ENCODE results near the gene LRRC75B. TPM values are rescaled to one million over a fixed set of nuclear protein-coding genes. Genes with fewer than 3 reads are reported as not detected.
A peak's percentile ranks its signal among the peaks of the same experiment; 100 is the strongest.

LRRC75B gene
- total and polyA plus RNA-seq, 9 of the 15 experiments (the other 6 are each of a cell fraction or from before 2014, with no cell fraction given), result 0.10 to 2.8 (median 1.0) TPM; not detected in 1

DNA sequence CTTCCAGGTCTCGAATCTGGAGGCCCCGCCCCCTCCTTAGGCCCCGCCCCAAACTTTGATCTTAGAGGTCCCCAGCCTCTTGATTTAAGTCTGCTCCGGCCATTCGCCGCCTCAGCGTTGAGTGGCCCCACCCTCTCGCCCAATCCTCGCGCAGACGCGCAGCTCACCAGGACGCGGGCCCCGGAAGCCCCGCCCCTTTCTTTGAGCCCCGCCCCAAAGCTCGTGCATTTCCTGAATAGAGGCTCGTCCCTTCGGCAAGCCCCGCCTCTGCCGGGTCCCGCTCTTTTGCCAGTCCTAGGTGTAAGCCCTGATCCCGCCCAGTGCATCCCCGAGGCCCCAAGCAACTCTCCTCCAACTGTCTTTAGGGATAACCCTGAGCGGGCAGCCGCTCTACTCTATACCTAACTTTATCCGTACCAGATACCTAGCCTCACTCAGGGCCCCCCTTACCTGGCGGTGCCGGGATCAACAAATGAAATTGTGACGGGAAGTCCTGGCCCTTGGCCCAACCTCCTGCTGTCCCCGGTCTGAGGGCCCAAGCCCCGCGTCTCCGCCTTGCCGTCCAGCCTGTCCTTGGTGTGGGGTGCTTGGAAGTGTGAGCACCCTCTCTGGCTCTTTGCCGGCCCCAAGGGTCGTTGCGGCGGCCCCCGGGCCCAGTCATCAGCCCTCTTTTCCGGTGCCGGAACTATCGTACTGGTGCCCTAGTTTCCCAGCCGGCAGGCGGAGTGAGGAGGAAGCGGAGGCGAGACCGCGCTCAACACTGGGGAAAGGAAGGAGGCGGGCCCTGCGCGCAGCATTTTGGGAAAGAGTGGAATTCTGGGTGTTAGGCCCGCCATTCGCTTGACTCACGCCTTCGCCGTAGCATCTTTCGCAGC, 37.5 kb downstream of the LRRC75B start, which contains the start of gene SNRPD3 (continued):
- TF ChIP-seq AFF1 (IDR thresholded peaks at IDR 0.05; ENCODE audit: low read depth in 1 of 2, partially characterized antibody in 2 of 2), result peak; percentile 57 to 93
- no peak for TF ChIP-seq BCL6 (CRISPR knock-in tag; IDR thresholded peaks at IDR 0.05)
- 0 out of 2 replicates have a peak, but pooled peaks have one; percentile 41 for TF ChIP-seq ZBTB17 (CRISPR knock-in tag; IDR thresholded peaks at IDR 0.05)
- TF ChIP-seq ZNF282 (CRISPR knock-in tag; IDR thresholded peaks at IDR 0.05), result no peak
- TF ChIP-seq, protein P1, sequence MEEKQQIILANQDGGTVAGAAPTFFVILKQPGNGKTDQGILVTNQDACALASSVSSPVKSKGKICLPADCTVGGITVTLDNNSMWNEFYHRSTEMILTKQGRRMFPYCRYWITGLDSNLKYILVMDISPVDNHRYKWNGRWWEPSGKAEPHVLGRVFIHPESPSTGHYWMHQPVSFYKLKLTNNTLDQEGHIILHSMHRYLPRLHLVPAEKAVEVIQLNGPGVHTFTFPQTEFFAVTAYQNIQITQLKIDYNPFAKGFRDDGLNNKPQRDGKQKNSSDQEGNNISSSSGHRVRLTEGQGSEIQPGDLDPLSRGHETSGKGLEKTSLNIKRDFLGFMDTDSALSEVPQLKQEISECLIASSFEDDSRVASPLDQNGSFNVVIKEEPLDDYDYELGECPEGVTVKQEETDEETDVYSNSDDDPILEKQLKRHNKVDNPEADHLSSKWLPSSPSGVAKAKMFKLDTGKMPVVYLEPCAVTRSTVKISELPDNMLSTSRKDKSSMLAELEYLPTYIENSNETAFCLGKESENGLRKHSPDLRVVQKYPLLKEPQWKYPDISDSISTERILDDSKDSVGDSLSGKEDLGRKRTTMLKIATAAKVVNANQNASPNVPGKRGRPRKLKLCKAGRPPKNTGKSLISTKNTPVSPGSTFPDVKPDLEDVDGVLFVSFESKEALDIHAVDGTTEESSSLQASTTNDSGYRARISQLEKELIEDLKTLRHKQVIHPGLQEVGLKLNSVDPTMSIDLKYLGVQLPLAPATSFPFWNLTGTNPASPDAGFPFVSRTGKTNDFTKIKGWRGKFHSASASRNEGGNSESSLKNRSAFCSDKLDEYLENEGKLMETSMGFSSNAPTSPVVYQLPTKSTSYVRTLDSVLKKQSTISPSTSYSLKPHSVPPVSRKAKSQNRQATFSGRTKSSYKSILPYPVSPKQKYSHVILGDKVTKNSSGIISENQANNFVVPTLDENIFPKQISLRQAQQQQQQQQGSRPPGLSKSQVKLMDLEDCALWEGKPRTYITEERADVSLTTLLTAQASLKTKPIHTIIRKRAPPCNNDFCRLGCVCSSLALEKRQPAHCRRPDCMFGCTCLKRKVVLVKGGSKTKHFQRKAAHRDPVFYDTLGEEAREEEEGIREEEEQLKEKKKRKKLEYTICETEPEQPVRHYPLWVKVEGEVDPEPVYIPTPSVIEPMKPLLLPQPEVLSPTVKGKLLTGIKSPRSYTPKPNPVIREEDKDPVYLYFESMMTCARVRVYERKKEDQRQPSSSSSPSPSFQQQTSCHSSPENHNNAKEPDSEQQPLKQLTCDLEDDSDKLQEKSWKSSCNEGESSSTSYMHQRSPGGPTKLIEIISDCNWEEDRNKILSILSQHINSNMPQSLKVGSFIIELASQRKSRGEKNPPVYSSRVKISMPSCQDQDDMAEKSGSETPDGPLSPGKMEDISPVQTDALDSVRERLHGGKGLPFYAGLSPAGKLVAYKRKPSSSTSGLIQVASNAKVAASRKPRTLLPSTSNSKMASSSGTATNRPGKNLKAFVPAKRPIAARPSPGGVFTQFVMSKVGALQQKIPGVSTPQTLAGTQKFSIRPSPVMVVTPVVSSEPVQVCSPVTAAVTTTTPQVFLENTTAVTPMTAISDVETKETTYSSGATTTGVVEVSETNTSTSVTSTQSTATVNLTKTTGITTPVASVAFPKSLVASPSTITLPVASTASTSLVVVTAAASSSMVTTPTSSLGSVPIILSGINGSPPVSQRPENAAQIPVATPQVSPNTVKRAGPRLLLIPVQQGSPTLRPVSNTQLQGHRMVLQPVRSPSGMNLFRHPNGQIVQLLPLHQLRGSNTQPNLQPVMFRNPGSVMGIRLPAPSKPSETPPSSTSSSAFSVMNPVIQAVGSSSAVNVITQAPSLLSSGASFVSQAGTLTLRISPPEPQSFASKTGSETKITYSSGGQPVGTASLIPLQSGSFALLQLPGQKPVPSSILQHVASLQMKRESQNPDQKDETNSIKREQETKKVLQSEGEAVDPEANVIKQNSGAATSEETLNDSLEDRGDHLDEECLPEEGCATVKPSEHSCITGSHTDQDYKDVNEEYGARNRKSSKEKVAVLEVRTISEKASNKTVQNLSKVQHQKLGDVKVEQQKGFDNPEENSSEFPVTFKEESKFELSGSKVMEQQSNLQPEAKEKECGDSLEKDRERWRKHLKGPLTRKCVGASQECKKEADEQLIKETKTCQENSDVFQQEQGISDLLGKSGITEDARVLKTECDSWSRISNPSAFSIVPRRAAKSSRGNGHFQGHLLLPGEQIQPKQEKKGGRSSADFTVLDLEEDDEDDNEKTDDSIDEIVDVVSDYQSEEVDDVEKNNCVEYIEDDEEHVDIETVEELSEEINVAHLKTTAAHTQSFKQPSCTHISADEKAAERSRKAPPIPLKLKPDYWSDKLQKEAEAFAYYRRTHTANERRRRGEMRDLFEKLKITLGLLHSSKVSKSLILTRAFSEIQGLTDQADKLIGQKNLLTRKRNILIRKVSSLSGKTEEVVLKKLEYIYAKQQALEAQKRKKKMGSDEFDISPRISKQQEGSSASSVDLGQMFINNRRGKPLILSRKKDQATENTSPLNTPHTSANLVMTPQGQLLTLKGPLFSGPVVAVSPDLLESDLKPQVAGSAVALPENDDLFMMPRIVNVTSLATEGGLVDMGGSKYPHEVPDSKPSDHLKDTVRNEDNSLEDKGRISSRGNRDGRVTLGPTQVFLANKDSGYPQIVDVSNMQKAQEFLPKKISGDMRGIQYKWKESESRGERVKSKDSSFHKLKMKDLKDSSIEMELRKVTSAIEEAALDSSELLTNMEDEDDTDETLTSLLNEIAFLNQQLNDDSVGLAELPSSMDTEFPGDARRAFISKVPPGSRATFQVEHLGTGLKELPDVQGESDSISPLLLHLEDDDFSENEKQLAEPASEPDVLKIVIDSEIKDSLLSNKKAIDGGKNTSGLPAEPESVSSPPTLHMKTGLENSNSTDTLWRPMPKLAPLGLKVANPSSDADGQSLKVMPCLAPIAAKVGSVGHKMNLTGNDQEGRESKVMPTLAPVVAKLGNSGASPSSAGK (IDR thresholded peaks at IDR 0.05), result peak; percentile 41; the same call in 1 of the 2 replicates
- peak; percentile 69 for TF ChIP-seq PML (IDR thresholded peaks at IDR 0.05; ENCODE audit: low read length)
- TF ChIP-seq, protein P2, sequence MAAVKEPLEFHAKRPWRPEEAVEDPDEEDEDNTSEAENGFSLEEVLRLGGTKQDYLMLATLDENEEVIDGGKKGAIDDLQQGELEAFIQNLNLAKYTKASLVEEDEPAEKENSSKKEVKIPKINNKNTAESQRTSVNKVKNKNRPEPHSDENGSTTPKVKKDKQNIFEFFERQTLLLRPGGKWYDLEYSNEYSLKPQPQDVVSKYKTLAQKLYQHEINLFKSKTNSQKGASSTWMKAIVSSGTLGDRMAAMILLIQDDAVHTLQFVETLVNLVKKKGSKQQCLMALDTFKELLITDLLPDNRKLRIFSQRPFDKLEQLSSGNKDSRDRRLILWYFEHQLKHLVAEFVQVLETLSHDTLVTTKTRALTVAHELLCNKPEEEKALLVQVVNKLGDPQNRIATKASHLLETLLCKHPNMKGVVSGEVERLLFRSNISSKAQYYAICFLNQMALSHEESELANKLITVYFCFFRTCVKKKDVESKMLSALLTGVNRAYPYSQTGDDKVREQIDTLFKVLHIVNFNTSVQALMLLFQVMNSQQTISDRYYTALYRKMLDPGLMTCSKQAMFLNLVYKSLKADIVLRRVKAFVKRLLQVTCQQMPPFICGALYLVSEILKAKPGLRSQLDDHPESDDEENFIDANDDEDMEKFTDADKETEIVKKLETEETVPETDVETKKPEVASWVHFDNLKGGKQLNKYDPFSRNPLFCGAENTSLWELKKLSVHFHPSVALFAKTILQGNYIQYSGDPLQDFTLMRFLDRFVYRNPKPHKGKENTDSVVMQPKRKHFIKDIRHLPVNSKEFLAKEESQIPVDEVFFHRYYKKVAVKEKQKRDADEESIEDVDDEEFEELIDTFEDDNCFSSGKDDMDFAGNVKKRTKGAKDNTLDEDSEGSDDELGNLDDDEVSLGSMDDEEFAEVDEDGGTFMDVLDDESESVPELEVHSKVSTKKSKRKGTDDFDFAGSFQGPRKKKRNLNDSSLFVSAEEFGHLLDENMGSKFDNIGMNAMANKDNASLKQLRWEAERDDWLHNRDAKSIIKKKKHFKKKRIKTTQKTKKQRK (IDR thresholded peaks at IDR 0.05; ENCODE audit: borderline replicate concordance, low read depth, low read length), result no peak
